Naive thymus-derived CD4-positive, alpha-beta T cell (primary cell): Measurements from ENCODE around the gene MESD. TPM values are rescaled to one million over a fixed set of nuclear protein-coding genes. Genes with fewer than 3 reads are reported as not detected.

ENCODE experiments used
- ATAC-seq: fragments of 150-1000 bp; cut with Tn5 transposase; 2 replicates; pipeline ENCODE4 v1.10.0; 2021; ENCODE audit warnings: mild to moderate bottlenecking, moderate library complexity
- CTCF ChIA-PET: fragments of 350-600 bp; sonication (Branson Sonifier 250); formaldehyde crosslinking; loops from one replicate; lab custom pipeline; 2021; ENCODE audit warnings: antibody characterized with exemption; lab: Charles Lee
- POLR2A ChIA-PET: fragments of 350-600 bp; sonication (Branson Sonifier 250); formaldehyde crosslinking; loops from one replicate; lab custom pipeline; 2021; ENCODE audit warnings: antibody characterized with exemption, inconsistent platforms; lab: Charles Lee
- DNase-seq, 9 donors: peaks; one replicate each; pipeline versions ENCODE4 v3.0.0 to v3.0.0-alpha.2; 2020 to 2022; ENCODE audit warnings: mixed read lengths in 1 of 9
- H3K27ac ChIP-seq: one replicate; pipeline ENCODE4 v1.7.0; 2013; ENCODE audit warnings: mild to moderate bottlenecking, low read depth, low read length, moderate library complexity
- H3K27me3 ChIP-seq, 2 donors: one replicate each; pipeline ENCODE4 v1.7.0; 2013; ENCODE audit warnings: low read length in 2 of 2, mild to moderate bottlenecking in 2 of 2, moderate library complexity in 2 of 2; ENCODE audit not compliant: control insufficient read depth in 2 of 2, insufficient read depth in 2 of 2
- H3K36me3 ChIP-seq, 3 experiments: 1 replicate in 2 of 3; 2 replicates in 1 of 3; pipeline ENCODE4 v1.7.0; 2013; ENCODE audit warnings: low read length in 3 of 3, mild to moderate bottlenecking in 3 of 3, moderate library complexity in 1 of 3; ENCODE audit not compliant: insufficient read depth in 3 of 3, control insufficient read depth in 2 of 3
- H3K4me1 ChIP-seq, 2 donors: one replicate each; pipeline ENCODE4 v1.7.0; 2013; ENCODE audit warnings: low read length in 2 of 2, mild to moderate bottlenecking in 2 of 2, moderate library complexity in 1 of 2; ENCODE audit not compliant: control insufficient read depth in 2 of 2, insufficient read depth in 2 of 2
- H3K4me3 ChIP-seq: 2 replicates; pipeline ENCODE4 v1.7.0; 2013; ENCODE audit warnings: mild to moderate bottlenecking, low read length
- H3K9me3 ChIP-seq, 3 experiments: 1 replicate in 2 of 3; 2 replicates in 1 of 3; pipeline ENCODE4 v1.7.0; 2013; ENCODE audit warnings: low read length in 3 of 3; ENCODE audit not compliant: control insufficient read depth in 2 of 3
- H3K27ac Mint-ChIP-seq, 9 donors: one replicate each; pipeline ENCODE4 v1.8.0; 2020 to 2022; ENCODE audit warnings: mixed read lengths in 9 of 9, mild to moderate bottlenecking in 8 of 9, moderate library complexity in 5 of 9, inconsistent platforms in 2 of 9
- H3K27me3 Mint-ChIP-seq, 5 donors: one replicate each; pipeline ENCODE4 v1.8.0; 2021 to 2022; ENCODE audit warnings: mixed read lengths in 5 of 5, mild to moderate bottlenecking in 1 of 5
- H3K36me3 Mint-ChIP-seq, 5 donors: one replicate each; pipeline ENCODE4 v1.8.0; 2020 to 2022; ENCODE audit warnings: mixed read lengths in 5 of 5, mild to moderate bottlenecking in 3 of 5, inconsistent platforms in 1 of 5
- H3K4me1 Mint-ChIP-seq, 7 donors: one replicate each; pipeline ENCODE4 v1.8.0; 2020 to 2022; ENCODE audit warnings: mixed read lengths in 7 of 7, mild to moderate bottlenecking in 3 of 7, inconsistent platforms in 1 of 7
- H3K4me3 Mint-ChIP-seq, 10 donors: one replicate each; pipeline ENCODE4 v1.8.0; 2020 to 2022; ENCODE audit warnings: mild to moderate bottlenecking in 10 of 10, mixed read lengths in 10 of 10, moderate library complexity in 6 of 10, inconsistent platforms in 2 of 10
- H3K9me3 Mint-ChIP-seq, 11 donors: one replicate each; pipeline ENCODE4 v1.8.0; 2020 to 2022; ENCODE audit warnings: mixed read lengths in 11 of 11, mild to moderate bottlenecking in 4 of 11, inconsistent platforms in 1 of 11, moderate library complexity in 1 of 11
- intact Hi-C, 2 donors: fragments of 100-400 bp; cut with micrococcal nuclease; formaldehyde crosslinking; loops; one replicate each; pipeline ENCODE4 v1.15.1; 2023
- polyA plus RNA-seq, 2 donors: library from polyadenylated mRNA; unstranded; fragments of 300-500 nt; fragmentation: Illumina TruSeq; gene quantifications; one replicate each; pipeline ENCODE4 v1.2.3, GENCODE V29; 2021
- total RNA-seq, 6 experiments: library from RNA in 5 of 6; stranded (reverse) in 5 of 6; gene quantifications; 1 replicate in 5 of 6; 2 replicates in 1 of 6; pipeline ENCODE4 v1.2.3 and lab custom pipeline; 2021 to 2026

The MESD gene
- total and polyA plus RNA-seq, 7 experiments from 2014 or later: 17.1 to 42.5 (median 29.3) TPM

GRCh38 chr15:80912673-80913072, 76.9 kb downstream of the MESD start:
- H3K9me3 Mint-ChIP-seq: peaks cover 0 to 5% (median 0%) of the 10 kb centered on the region in 11 donors
- H3K36me3 ChIP-seq: peaks cover 0 to 4% (median 0%) of the 10 kb centered on the region in 3 experiments
- no peak overlapping the region for H3K4me3 ChIP-seq
- CTCF ChIA-PET: no interaction called here
- no peak overlapping the region for H3K4me3 Mint-ChIP-seq
- no peaks in the 10 kb centered on the region for H3K27me3 Mint-ChIP-seq
- ATAC-seq: no peak
- H3K27me3 ChIP-seq: no peaks in the 10 kb centered on the region
- POLR2A ChIA-PET: no interaction called here
- intact Hi-C loops: no loop called here
- DNase-seq: no peak
- H3K9me3 ChIP-seq: no peaks in the 10 kb centered on the region
- peaks cover 0 to 5% (median 0%) of the 10 kb centered on the region in 7 donors for H3K4me1 Mint-ChIP-seq
- H3K27ac Mint-ChIP-seq: no peak overlapping the region
- H3K36me3 Mint-ChIP-seq: peaks cover 3 to 37% (median 28%) of the 10 kb centered on the region in 5 donors
- no peaks in the 10 kb centered on the region for H3K4me1 ChIP-seq
- H3K27ac ChIP-seq: no peak overlapping the region

GRCh38 chr15:80911821-80912220, 77.8 kb downstream of the MESD start:
- no peak for ATAC-seq
- ChIA-PET CTCF (no interaction called here), POLR2A (no interaction called here)
- Histone ChIP-seq H3K27me3 (no peaks in the 10 kb centered on the region), H3K4me1 (no peaks in the 10 kb centered on the region), H3K36me3 (peaks cover 0 to 4% (median 0%) of the 10 kb centered on the region in 3 experiments), H3K9me3 (no peaks in the 10 kb centered on the region), H3K27ac (no peak overlapping the region), H3K4me3 (no peak overlapping the region)
- peaks cover 3 to 41% (median 28%) of the 10 kb centered on the region in 5 donors for H3K36me3 Mint-ChIP-seq
- intact Hi-C loops: no loop called here
- H3K9me3 Mint-ChIP-seq: peaks cover 0 to 5% (median 0%) of the 10 kb centered on the region in 11 donors
- no peak overlapping the region for H3K27ac Mint-ChIP-seq
- H3K27me3 Mint-ChIP-seq: no peaks in the 10 kb centered on the region
- H3K4me3 Mint-ChIP-seq: no peak overlapping the region
- no peak for DNase-seq
- H3K4me1 Mint-ChIP-seq: peaks cover 0 to 5% (median 0%) of the 10 kb centered on the region in 7 donors

DNA sequence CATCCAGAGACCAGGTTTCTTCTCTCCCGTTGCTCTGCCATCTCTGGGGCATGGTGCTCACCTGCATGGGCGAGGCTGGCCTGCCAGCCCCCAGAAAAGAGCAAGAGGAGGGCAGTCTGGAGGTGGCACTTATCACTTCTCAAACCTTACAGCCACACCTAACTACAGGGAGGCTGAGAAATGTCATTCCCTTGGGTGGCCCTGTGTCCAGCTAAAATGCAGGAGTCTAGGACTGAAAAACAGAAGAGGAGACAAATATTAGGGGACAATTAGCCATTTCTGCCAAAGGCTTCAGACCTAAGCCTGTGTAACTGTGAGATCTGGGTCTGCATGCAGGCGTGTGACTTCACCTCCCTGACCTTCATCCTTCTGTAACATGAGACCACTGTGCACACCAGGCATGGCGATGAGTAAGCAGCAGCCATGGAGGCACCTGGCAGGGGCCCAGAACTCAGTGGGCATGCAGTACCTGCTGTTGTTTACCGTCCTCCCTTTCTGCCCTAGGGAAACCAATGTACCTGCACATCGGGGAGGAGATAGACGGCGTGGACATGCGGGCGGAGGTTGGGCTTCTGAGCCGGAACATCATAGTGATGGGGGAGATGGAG, 83.4 kb downstream of the MESD start:
- no peaks in the 10 kb centered on the region for H3K27me3 ChIP-seq
- no peaks in the 10 kb centered on the region for H3K9me3 ChIP-seq
- Mint-ChIP-seq H3K9me3 (peaks cover 0 to 5% (median 0%) of the 10 kb centered on the region in 11 donors), H3K27ac (no peak overlapping the region), H3K4me3 (no peak overlapping the region), H3K4me1 (no peaks in the 10 kb centered on the region), H3K27me3 (no peaks in the 10 kb centered on the region), H3K36me3 (peaks cover 3 to 79% (median 40%) of the 10 kb centered on the region in 5 donors)
- peaks cover 0 to 4% (median 0%) of the 10 kb centered on the region in 3 experiments for H3K36me3 ChIP-seq
- POLR2A ChIA-PET: no interaction called here
- ATAC-seq: no peak
- no peak overlapping the region for H3K4me3 ChIP-seq
- no peak overlapping the region for H3K27ac ChIP-seq
- H3K4me1 ChIP-seq: no peaks in the 10 kb centered on the region
- CTCF ChIA-PET: no interaction called here
- intact Hi-C loops: no loop called here
- DNase-seq: no peak

GRCh38 chr15:80904998-80905397, 84.6 kb downstream of the MESD start:
- H3K36me3 Mint-ChIP-seq: peaks cover 3 to 72% (median 28%) of the 10 kb centered on the region in 5 donors
- no peak overlapping the region for H3K27ac Mint-ChIP-seq

DNA sequence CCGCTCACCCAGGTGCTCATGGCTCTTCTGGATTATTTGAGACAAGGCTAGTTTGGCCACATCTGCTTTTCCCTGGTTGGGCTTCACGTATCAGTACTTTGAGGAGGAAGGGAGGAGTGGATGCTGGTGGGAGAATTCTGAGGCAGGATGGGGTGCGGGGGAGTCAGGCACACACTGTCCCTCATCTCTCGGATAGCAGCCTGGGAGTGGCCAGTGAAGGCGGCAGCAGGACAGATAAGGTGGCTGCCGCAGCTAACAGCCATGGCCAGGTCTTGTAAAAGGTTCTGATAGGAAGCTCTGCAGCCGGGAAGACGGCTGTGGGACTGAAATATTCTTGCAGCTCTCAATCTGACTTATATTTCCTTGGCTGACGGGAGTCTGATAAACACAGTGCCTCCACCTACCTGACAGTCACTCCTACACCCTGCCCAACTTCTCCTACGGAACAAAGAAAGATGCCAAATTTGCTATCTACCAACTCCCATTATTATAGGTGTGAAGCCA, 87.3 kb downstream of the MESD start:
- peaks cover 0 to 63% (median 26%) of the 10 kb centered on the region in 5 donors for H3K36me3 Mint-ChIP-seq

More at GRCh38 chr15:80904998-80905397, 84.6 kb downstream of the MESD start:
- H3K27ac ChIP-seq: no peak overlapping the region
- Mint-ChIP-seq H3K4me3 (no peak overlapping the region), H3K9me3 (peaks cover 0 to 5% (median 0%) of the 10 kb centered on the region in 11 donors), H3K4me1 (no peaks in the 10 kb centered on the region), H3K27me3 (no peaks in the 10 kb centered on the region)
- CTCF ChIA-PET: no interaction called here
- POLR2A ChIA-PET: no interaction called here
- no peaks in the 10 kb centered on the region for H3K4me1 ChIP-seq
- no peak for DNase-seq
- no peaks in the 10 kb centered on the region for H3K36me3 ChIP-seq
- ATAC-seq: no peak
- intact Hi-C loops: no loop called here
- H3K9me3 ChIP-seq: no peaks in the 10 kb centered on the region
- H3K4me3 ChIP-seq: no peak overlapping the region
- no peaks in the 10 kb centered on the region for H3K27me3 ChIP-seq

DNA sequence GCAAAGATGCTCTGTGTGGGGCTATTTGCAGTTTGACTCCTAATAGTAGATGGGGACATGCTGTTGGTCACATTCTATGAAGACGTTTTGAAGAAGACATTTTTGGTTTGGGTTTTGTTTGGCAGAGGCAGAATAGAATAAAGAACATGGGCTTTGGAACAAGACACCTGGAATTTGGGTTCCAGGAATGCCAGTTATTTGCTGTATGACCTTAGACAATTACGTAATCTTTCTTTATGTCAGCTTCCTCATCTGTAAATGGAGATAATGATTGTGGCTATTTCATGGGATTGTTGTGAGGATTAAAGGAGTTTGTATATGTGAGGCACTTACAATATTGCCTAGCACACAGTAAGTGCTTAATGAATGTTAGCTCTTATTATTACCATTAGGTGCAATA, 91.6 kb downstream of the MESD start:
- Histone ChIP-seq H3K4me1 (no peaks in the 10 kb centered on the region), H3K4me3 (no peak overlapping the region), H3K9me3 (peaks cover 0 to 14% (median 0%) of the 10 kb centered on the region in 3 experiments), H3K36me3 (no peaks in the 10 kb centered on the region), H3K27me3 (no peaks in the 10 kb centered on the region), H3K27ac (no peak overlapping the region)
- H3K9me3 Mint-ChIP-seq: peaks cover 2 to 16% (median 7%) of the 10 kb centered on the region in 11 donors
- CTCF ChIA-PET: no interaction called here
- no peak for DNase-seq
- no peak overlapping the region for H3K4me3 Mint-ChIP-seq
- intact Hi-C loops: no loop called here
- no peaks in the 10 kb centered on the region for H3K4me1 Mint-ChIP-seq
- ATAC-seq: no peak
- H3K36me3 Mint-ChIP-seq: peaks cover 0 to 54% (median 44%) of the 10 kb centered on the region in 5 donors
- POLR2A ChIA-PET: no interaction called here
- no peaks in the 10 kb centered on the region for H3K27me3 Mint-ChIP-seq
- no peak overlapping the region for H3K27ac Mint-ChIP-seq

More for the DNA sequence above, 87.3 kb downstream of the MESD start:
- DNase-seq (no peak), ATAC-seq (no peak)
- H3K27ac Mint-ChIP-seq: no peak overlapping the region
- POLR2A ChIA-PET: no interaction called here
- H3K4me3 Mint-ChIP-seq: no peak overlapping the region
- H3K4me1 ChIP-seq: no peaks in the 10 kb centered on the region
- CTCF ChIA-PET: interaction anchor here (0.6 kb wide), 1 partner anchor 14 kb away, joined by 3 read pairs; no protein-coding TSS in a partner anchor
- no peaks in the 10 kb centered on the region for H3K36me3 ChIP-seq
- intact Hi-C loops: no loop called here
- no peak overlapping the region for H3K4me3 ChIP-seq
- H3K4me1 Mint-ChIP-seq: no peaks in the 10 kb centered on the region
- H3K27me3 ChIP-seq: no peaks in the 10 kb centered on the region
- H3K9me3 Mint-ChIP-seq: peaks cover 0 to 3% (median 0%) of the 10 kb centered on the region in 11 donors
- H3K27ac ChIP-seq: no peak overlapping the region
- no peaks in the 10 kb centered on the region for H3K9me3 ChIP-seq
- H3K27me3 Mint-ChIP-seq: no peaks in the 10 kb centered on the region
